ENCODE measurements around the gene STX5.
"Not testable (repeated sequence)": the region's sequence is repeated elsewhere in the genome, so short reads cannot be mapped to it uniquely, and the experiment has no call there.

The STX5 gene

DNA sequence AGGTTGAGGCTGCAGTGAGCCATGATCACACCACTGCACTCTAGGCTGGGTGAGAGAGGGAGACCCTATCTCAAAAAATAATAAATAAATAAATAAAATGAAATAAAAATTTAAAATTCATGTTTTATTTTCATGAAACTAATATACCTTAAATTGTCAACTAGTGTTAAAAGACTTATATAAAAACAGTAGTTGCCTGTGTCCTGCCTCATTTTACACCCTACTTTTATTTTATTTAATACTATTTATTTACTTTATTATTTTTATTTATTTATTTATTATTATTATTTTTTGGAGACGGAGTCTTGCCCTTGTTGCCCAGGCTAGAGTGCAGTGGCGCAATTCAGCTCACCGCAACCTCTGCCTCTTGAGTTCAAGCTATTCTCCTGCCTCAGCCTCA, 12.3 kb upstream of the STX5 start:
- H3K27me3 Mint-ChIP-seq (ENCODE audit: low read depth) = no peaks in the 10 kb centered on the region

DNA sequence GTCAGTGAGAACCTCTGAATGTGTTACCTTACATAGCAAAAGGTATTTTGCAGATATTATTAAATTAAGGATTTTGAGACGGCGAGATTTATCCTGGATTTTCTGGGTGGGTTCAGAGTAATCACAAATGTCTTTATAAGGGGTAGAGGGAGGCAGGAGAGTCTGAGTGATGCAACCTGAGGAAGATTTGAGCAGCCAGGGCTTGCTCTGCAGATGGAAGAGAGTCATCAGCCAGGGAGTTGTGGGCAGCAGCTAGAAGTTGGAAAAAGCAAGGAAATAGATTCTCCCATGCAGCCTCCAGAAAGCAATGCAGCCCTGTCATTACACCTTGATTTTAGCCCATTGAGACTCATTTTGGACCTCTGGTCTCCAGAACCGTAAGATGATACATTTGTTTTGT, 11.6 kb upstream of the STX5 start:
- Mint-ChIP-seq H3K4me1 (ENCODE audit: low read depth) (peaks cover 16% of the 10 kb centered on the region), H3K9me3 (no peaks in the 10 kb centered on the region), H3K36me3 (ENCODE audit: low read depth) (peaks cover 8% of the 10 kb centered on the region), H3K27me3 (ENCODE audit: low read depth) (no peaks in the 10 kb centered on the region), H3K27ac (no peak overlapping the region), H3K4me3 (no peak overlapping the region)

More for the DNA sequence above, 12.3 kb upstream of the STX5 start:
- no peaks in the 10 kb centered on the region for H3K9me3 Mint-ChIP-seq
- H3K27ac Mint-ChIP-seq = no peak overlapping the region
- peaks cover 9% of the 10 kb centered on the region for H3K36me3 Mint-ChIP-seq (ENCODE audit: low read depth)
- H3K4me3 Mint-ChIP-seq = no peak overlapping the region
- H3K4me1 Mint-ChIP-seq (ENCODE audit: low read depth) = peaks cover 14% of the 10 kb centered on the region

DNA sequence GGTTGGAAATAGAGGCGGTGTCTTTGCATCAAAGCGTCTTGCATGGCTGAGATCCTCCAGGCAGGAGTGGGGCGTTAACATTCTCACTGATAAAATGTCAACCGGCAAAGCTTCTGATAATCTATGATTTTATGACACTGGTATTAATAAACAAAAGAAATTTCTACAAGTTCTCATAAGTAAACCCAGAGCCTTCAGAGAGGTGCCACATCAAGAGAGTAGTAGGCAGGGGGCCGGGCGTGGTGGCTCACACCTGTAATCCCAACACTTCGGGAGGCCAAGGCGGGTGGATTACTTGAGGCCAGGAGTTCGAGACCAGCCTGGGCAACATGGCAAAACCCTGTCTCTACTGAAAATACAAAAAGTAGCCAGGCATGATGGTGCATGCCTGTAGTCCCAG, 11.0 kb upstream of the STX5 start:
- not testable (repeated sequence) for H3K9me3 Mint-ChIP-seq; H3K27ac Mint-ChIP-seq; H3K27me3 Mint-ChIP-seq (ENCODE audit: low read depth); H3K4me3 Mint-ChIP-seq; H3K36me3 Mint-ChIP-seq (ENCODE audit: low read depth)
- H3K4me1 Mint-ChIP-seq (ENCODE audit: low read depth) = peaks cover 16% of the 10 kb centered on the region

DNA sequence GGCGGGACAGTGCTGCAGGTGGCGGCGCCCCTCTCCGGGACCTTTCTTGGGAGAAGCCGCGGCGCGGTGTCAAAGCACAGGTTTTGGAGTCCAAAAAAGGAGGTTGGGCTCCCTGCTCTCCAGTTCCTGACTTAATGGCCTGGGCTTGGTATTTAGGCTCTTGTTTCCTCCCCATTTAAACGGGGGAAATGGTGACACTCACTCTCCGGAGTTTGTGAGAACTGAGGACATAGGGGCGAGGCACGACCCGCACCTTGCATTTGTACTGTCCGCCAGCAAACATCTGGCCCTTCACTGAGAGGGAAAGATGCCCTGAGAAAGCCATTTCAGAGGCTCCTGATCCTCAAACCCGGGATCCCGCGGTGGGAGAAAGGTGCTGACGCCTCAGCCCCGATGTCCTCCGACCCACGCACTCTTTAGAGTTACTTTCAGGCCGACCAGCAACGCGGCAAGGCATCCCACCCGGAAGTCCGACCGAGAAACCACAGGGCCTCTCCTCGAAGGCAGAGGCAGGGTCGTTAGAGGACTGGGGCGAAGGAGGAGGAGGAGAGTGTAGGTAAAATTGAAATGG, 10.4 kb upstream of the STX5 start:
- H3K4me3 Mint-ChIP-seq = no peak overlapping the region
- H3K27me3 Mint-ChIP-seq (ENCODE audit: low read depth) = no peaks in the 10 kb centered on the region

DNA sequence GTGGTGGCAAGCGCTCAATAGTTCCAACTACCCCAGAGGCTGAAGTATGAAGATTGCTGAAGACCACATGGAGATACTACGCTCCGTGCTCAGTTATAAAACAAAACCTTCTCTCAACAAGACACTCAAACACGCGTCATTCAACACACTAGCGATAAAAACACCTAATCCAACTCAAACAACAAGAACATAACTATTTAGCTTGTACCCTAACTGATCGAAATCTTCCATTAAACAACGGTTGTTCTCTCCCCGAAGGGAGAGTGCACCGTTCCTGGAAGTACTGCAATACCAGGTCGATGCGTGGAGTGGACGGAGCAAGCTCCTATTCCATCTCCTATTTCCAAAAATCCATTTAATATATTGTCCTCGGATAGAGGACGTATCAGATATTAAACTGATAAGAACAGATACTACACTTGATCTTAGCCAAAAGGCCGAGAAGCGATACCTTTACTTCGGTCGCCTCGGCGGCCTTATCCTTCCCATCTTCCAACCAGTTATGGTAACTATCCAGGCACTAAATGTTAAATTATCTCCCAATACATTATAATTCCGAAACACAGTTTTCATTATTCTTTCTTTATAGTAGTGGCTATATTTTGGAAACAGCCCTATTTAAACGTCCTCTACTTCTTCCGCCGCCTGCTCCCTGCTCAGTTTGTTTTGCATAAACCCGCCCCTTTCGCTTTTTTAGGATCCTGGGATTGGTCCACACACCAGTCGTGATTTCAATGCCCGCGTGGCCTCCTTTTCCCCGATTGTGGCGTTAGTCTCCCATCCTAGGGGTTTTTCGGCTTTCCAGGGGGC, 9.7 kb upstream of the STX5 start:
- Mint-ChIP-seq H3K4me1 (ENCODE audit: low read depth) (peaks cover 22% of the 10 kb centered on the region), H3K27me3 (ENCODE audit: low read depth) (no peaks in the 10 kb centered on the region), H3K36me3 (ENCODE audit: low read depth) (peaks cover 13% of the 10 kb centered on the region), H3K9me3 (no peaks in the 10 kb centered on the region), H3K4me3 (no peak overlapping the region), H3K27ac (no peak overlapping the region)

More for the DNA sequence above, 10.4 kb upstream of the STX5 start:
- Mint-ChIP-seq H3K36me3 (ENCODE audit: low read depth) (peaks cover 11% of the 10 kb centered on the region), H3K27ac (no peak overlapping the region), H3K4me1 (ENCODE audit: low read depth) (peaks cover 20% of the 10 kb centered on the region), H3K9me3 (no peaks in the 10 kb centered on the region)

DNA sequence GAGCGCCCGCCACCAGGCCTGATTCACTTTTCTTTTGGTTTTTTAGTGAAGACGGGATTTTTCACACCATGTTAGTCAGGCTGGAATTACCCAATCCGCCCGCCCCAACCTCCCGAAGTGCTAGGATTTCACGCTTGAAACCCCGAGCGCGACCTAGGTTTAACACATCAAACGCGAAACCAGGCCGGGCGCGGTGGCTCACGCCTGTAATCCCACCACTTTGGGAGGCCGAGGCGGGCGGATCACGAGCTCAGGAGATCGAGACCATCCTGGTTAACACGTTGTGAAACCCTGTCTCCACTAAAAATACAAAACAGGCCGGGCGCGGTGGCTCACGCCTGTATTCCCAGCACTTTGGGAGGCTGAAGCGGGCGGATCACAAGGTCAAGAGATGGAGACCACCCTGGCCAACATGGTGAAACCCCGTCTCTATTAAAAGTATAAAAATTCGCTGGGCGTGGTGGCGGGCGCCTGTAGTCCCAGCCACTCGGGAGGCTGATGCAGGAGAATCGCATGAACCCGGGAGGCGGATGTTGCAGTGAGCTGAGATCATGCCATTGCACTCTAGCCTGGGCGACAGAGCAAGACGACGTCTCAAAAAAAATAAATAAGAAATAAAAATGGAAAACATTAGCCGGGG, 9.0 kb upstream of the STX5 start:
- H3K9me3 Mint-ChIP-seq; H3K4me3 Mint-ChIP-seq; H3K27ac Mint-ChIP-seq; H3K27me3 Mint-ChIP-seq (ENCODE audit: low read depth): not testable (repeated sequence)
- Mint-ChIP-seq H3K36me3 (ENCODE audit: low read depth) (peaks cover 16% of the 10 kb centered on the region), H3K4me1 (ENCODE audit: low read depth) (peaks cover 23% of the 10 kb centered on the region)

DNA sequence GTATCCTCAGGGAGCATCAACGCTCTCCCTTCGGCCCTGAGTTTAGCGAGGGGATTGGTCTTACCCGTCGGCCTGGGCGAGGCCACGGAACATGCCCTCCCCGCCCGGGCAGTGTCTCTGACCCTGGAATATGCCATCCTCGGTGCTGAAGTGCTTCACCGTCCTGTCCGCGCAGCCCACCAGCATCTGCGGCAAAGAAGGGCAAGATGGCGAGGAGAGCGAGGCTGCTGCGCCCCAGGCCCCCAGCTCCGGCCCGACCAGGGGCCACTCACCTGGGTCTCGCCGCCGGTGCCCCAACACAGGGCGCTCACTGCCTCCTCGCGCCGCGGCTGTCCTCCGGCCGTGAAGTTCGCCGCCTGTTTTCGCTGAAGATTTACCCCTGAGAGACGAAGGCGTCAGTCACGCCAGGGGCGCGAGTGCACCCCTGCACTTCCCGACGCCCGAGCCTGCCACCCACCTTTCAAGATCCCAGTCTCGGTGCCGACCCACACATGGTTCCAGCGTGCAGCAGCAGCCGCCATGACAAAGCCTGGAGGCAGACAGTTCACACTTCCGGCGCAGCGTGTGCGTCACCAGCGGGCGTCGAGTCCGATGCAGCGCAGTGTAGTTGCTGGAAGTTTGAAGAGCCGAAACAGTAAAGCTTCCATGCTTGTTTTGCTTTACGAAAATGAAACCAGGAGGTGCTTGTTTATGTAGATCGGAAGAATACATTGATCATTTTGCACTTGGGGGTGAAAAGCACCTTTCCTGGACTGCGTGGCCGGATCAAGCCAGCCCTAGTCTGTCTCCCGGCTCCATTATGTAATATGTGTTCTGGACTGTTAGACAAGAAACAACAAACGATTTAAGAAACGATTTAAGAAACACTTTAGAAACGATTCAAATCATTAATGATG, 7.4 kb upstream of the STX5 start, which contains the start of gene WDR74:
Gene WDR74 (minus strand): TSS at position 541 of the 896 bp plus-strand sequence. CDS start 20 bp downstream, at position 521.
- Mint-ChIP-seq H3K36me3 (ENCODE audit: low read depth) (peaks cover 26% of the 10 kb centered on the region), H3K27ac (no peak within 1 kb of the TSS), H3K9me3 (no peaks in the 10 kb centered on the region), H3K27me3 (ENCODE audit: low read depth) (no peaks in the 10 kb centered on the region), H3K4me1 (ENCODE audit: low read depth) (peaks cover 30% of the 10 kb centered on the region), H3K4me3 (no peak within 1 kb of the TSS)

DNA sequence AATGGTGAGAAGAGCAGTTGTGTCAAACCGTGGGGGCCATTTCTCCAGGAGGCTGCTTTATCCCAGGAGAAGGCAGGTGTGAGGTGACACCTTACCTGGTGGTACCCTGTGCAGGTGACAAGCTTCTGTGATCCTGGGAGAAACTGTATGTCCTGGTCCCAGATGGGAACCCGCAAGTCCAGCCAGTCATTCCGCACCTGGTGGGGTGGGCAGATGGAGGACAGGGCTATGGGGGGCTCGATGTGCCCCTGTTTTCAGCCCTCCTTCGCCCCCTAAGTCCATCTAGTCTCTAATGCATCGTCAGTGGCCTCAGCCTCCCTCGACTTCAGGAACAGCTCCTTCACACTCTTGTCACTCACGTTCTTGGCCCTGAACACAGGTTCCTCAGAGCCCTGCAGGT, 3.5 kb upstream of the STX5 start:
- peaks cover 41% of the 10 kb centered on the region for H3K36me3 Mint-ChIP-seq (ENCODE audit: low read depth)
- H3K4me1 Mint-ChIP-seq (ENCODE audit: low read depth) = peaks cover 40% of the 10 kb centered on the region
- H3K4me3 Mint-ChIP-seq = no peak overlapping the region
- H3K9me3 Mint-ChIP-seq = no peaks in the 10 kb centered on the region
- H3K27me3 Mint-ChIP-seq (ENCODE audit: low read depth) = no peaks in the 10 kb centered on the region
- H3K27ac Mint-ChIP-seq = no peak overlapping the region

DNA sequence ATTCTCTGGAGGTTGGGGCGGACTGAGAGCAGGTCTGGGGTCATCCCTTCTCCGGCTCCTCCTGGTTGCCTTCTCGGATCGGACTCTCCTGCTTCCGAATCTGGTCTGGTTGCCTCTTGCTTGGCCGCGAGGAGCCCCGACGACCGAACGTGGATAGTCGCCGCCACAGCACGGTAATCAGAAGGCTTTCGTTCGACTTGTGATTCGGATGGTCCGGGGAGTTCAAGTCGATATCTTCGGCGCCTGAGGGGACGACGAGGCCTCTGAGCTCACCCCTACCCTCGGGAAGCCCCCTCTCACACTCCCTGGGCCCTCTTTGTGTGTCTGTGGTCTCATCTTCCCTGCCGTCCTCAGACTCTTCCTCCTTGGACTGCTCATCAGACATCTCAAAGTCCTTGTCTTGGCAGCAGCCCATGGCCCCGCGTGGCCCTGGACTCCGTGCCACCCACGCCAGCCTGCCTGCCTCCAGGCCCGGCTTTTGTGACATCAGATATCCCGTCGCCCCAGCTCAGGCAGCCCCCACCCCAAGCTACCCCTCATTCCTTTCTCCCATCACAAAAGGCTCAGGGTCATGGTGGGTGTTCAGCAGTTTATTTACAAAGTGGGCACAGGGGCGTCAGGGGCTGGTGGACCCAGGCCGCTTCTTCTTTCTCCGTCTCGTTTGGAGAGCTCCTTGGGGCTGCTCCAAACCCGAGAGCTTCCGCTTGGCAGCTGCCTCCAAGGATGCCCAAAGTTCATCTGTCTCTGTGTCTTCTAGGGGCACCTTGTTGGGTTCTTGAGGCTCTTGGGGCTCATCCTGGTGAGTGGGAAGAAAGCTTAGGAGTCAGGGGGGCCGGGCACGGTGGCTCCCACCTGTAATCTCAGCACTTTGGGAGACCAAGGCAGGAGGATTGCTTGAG, 734 bp upstream of the STX5 start, which contains the start of gene TEX54:
Gene TEX54 (minus strand): TSS at position 506 of the 899 bp plus-strand sequence.
- H3K36me3 Mint-ChIP-seq (ENCODE audit: low read depth) = peaks cover 36% of the 10 kb centered on the region
- H3K4me3 Mint-ChIP-seq = peak within 1 kb of the TSS; percentile 91
- H3K4me1 Mint-ChIP-seq (ENCODE audit: low read depth) = peaks cover 35% of the 10 kb centered on the region
- H3K9me3 Mint-ChIP-seq = no peaks in the 10 kb centered on the region
- H3K27me3 Mint-ChIP-seq (ENCODE audit: low read depth) = no peaks in the 10 kb centered on the region
- peak within 1 kb of the TSS; percentile 99 for H3K27ac Mint-ChIP-seq

DNA sequence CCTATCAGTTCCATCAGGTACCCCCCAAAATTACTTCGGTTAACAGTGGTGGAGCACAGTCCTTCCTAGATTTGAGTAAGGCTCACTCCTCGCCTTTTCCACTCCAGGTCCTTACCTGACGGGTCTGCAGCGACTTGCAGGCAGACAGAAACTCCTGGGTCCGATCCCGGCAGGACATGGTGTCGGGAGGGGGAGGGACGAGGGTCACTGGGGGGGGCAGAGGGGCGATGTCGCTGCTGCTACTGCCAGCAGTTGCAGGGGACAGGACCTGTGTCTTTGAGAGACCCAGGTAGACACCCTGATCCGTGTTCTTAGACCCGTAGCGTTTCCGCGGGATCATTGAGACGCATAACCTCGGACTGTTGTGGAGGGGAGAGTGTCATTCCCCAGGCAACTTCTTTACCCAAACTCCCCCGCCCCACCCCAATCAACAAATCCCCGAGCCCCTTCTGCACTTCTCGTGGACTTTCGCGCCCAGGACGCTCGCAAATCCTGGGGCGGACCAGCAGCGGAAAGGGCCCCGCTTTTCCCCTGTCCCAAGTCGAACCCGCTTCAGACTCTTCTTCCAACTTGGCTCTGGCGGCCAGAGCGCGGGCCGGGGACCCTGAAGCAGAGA, 839 bp downstream of the STX5 start:
- H3K36me3 Mint-ChIP-seq (ENCODE audit: low read depth) = peaks cover 36% of the 10 kb centered on the region
- H3K27me3 Mint-ChIP-seq (ENCODE audit: low read depth) = no peaks in the 10 kb centered on the region
- H3K27ac Mint-ChIP-seq = peak overlapping the region; percentile 99
- peak overlapping the region; percentile 91 for H3K4me3 Mint-ChIP-seq
- no peaks in the 10 kb centered on the region for H3K9me3 Mint-ChIP-seq
- peaks cover 30% of the 10 kb centered on the region for H3K4me1 Mint-ChIP-seq (ENCODE audit: low read depth)

DNA sequence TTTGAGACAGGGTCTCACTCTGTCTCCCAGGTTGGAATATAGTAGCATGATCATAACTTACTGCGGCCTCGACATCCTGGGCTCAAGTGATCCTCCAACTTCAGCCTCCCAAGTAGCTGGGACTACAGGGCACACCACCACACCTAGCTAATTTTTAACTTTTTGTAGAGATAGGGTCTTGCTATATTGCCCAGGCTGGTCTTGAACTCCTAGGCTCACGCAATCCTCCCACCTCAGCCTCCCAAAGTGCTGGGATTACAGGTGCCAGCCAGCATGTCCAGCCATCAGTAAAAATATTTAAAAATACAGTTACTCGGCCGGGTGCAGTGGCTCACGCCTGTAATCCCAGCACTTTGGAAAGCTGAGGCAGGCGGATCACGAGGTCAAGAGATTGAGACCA, 3.7 kb downstream of the STX5 start:
- not testable (repeated sequence) for H3K27me3 Mint-ChIP-seq (ENCODE audit: low read depth); H3K27ac Mint-ChIP-seq; H3K4me3 Mint-ChIP-seq; H3K9me3 Mint-ChIP-seq
- Mint-ChIP-seq H3K4me1 (ENCODE audit: low read depth) (peaks cover 17% of the 10 kb centered on the region), H3K36me3 (ENCODE audit: low read depth) (peaks cover 39% of the 10 kb centered on the region)

DNA sequence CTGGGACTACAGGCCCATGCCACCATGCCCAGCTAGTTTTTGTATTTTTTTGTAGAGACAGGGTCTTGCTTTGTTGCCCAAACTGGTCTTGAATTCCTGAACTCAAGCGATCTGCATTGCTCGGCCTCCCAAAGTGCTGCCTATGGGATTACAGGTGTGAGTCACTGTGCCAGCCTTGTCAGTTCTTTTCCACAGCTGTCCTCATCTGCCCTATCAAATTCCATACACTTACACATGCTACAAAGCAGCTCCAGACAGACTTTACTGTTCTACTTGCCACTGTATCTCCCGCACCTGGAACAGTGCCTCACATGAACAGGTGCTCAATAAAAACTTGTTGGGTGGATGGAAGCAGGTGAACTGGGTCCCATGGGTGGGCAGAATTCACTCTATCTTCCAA, 8.2 kb downstream of the STX5 start:
- no peaks in the 10 kb centered on the region for H3K27me3 Mint-ChIP-seq (ENCODE audit: low read depth)
- H3K9me3 Mint-ChIP-seq = no peaks in the 10 kb centered on the region
- H3K36me3 Mint-ChIP-seq (ENCODE audit: low read depth) = peaks cover 43% of the 10 kb centered on the region
- no peak overlapping the region for H3K4me3 Mint-ChIP-seq
- peaks cover 3% of the 10 kb centered on the region for H3K4me1 Mint-ChIP-seq (ENCODE audit: low read depth)
- no peak overlapping the region for H3K27ac Mint-ChIP-seq

DNA sequence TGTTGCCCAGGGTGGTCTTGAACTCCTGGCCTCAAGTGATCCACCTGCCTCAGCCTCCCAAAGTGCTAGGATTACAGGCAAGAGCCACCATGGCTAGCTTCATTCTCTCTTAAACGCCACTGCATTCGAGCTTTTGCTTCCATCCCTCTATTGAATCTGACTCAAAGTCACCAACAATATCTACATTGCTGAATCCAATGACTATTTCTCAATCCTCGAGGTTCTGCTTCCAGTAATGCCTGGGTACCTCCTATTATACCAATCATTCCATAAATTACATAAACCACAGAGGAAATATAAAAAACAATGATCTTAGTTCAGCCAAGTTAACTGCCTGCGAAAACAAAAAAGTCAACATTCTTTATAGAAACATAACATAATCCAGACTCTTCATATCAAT, 14.7 kb downstream of the STX5 start:
- no peaks in the 10 kb centered on the region for H3K9me3 Mint-ChIP-seq
- peaks cover 6% of the 10 kb centered on the region for H3K4me1 Mint-ChIP-seq (ENCODE audit: low read depth)
- peaks cover 15% of the 10 kb centered on the region for H3K36me3 Mint-ChIP-seq (ENCODE audit: low read depth)
- no peaks in the 10 kb centered on the region for H3K27me3 Mint-ChIP-seq (ENCODE audit: low read depth)
- H3K27ac Mint-ChIP-seq = no peak overlapping the region
- H3K4me3 Mint-ChIP-seq = no peak overlapping the region
